ENCODE results near the gene KMT2A.

DNA sequence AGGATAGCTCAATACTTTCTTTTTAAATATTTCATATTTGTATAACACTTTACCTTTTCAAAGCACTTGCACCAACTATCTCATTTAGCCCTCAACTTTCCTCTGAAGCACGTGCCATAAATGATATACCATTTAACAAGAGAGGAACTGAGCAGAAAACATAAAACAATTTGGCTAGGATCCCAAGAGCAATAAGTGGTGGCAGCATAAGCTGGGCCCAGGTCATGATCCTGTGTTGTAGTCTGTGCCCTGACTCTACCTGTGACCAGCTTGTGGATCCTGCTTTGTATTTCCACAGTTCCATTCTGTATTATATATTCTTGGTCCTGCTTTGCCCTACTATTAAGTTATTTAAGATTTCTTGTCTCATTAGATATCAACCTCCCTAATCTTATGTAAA, 23.4 kb upstream of the KMT2A start:
- TF ChIP-seq, protein P1, sequence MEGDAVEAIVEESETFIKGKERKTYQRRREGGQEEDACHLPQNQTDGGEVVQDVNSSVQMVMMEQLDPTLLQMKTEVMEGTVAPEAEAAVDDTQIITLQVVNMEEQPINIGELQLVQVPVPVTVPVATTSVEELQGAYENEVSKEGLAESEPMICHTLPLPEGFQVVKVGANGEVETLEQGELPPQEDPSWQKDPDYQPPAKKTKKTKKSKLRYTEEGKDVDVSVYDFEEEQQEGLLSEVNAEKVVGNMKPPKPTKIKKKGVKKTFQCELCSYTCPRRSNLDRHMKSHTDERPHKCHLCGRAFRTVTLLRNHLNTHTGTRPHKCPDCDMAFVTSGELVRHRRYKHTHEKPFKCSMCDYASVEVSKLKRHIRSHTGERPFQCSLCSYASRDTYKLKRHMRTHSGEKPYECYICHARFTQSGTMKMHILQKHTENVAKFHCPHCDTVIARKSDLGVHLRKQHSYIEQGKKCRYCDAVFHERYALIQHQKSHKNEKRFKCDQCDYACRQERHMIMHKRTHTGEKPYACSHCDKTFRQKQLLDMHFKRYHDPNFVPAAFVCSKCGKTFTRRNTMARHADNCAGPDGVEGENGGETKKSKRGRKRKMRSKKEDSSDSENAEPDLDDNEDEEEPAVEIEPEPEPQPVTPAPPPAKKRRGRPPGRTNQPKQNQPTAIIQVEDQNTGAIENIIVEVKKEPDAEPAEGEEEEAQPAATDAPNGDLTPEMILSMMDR (IDR thresholded peaks at IDR 0.05), result no peak
- TF ChIP-seq, protein P2, sequence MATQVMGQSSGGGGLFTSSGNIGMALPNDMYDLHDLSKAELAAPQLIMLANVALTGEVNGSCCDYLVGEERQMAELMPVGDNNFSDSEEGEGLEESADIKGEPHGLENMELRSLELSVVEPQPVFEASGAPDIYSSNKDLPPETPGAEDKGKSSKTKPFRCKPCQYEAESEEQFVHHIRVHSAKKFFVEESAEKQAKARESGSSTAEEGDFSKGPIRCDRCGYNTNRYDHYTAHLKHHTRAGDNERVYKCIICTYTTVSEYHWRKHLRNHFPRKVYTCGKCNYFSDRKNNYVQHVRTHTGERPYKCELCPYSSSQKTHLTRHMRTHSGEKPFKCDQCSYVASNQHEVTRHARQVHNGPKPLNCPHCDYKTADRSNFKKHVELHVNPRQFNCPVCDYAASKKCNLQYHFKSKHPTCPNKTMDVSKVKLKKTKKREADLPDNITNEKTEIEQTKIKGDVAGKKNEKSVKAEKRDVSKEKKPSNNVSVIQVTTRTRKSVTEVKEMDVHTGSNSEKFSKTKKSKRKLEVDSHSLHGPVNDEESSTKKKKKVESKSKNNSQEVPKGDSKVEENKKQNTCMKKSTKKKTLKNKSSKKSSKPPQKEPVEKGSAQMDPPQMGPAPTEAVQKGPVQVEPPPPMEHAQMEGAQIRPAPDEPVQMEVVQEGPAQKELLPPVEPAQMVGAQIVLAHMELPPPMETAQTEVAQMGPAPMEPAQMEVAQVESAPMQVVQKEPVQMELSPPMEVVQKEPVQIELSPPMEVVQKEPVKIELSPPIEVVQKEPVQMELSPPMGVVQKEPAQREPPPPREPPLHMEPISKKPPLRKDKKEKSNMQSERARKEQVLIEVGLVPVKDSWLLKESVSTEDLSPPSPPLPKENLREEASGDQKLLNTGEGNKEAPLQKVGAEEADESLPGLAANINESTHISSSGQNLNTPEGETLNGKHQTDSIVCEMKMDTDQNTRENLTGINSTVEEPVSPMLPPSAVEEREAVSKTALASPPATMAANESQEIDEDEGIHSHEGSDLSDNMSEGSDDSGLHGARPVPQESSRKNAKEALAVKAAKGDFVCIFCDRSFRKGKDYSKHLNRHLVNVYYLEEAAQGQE (IDR thresholded peaks at IDR 0.05), result no peak
- no peak for TF ChIP-seq NR3C1 (IDR thresholded peaks at IDR 0.05)
- no peak for TF ChIP-seq SREBF2 (IDR thresholded peaks at IDR 0.05)
- no peak for TF ChIP-seq CHD2 (IDR thresholded peaks at IDR 0.05; ENCODE audit: low read length, partially characterized antibody)
- TF ChIP-seq, protein P3, sequence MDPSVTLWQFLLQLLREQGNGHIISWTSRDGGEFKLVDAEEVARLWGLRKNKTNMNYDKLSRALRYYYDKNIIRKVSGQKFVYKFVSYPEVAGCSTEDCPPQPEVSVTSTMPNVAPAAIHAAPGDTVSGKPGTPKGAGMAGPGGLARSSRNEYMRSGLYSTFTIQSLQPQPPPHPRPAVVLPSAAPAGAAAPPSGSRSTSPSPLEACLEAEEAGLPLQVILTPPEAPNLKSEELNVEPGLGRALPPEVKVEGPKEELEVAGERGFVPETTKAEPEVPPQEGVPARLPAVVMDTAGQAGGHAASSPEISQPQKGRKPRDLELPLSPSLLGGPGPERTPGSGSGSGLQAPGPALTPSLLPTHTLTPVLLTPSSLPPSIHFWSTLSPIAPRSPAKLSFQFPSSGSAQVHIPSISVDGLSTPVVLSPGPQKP (IDR thresholded peaks at IDR 0.05; ENCODE audit: low read depth, low read length), result no peak
